Thyroid gland (tissue), 4 donors: ENCODE measurements around the gene BABAM1.

Experiments
- CTCF ChIP-seq, 6 experiments: fragments of 200-600 bp in 3 of 6; fragments of 450-650 bp in 3 of 6; sonication (generic) in 3 of 6; IDR thresholded peaks; one replicate each; pipeline ENCODE4 v1.5.1; 2016 to 2019; ENCODE audit warnings: antibody characterized with exemption in 6 of 6, mild to moderate bottlenecking in 2 of 6, inconsistent platforms in 1 of 6, moderate library complexity in 1 of 6
- POLR2A ChIP-seq, 2 donors: fragments of 450-650 bp; IDR thresholded peaks; one replicate each; pipeline ENCODE4 v1.6.1; 2017; ENCODE audit warnings: antibody characterized with exemption in 2 of 2, mild to moderate bottlenecking in 2 of 2, moderate library complexity in 1 of 2

GRCh38 chr19:17225053-17225452 is 42.2 kb upstream of the BABAM1 start:
- TF ChIP-seq CTCF (IDR thresholded peaks at IDR 0.05) = no peak
- TF ChIP-seq POLR2A (IDR thresholded peaks at IDR 0.05) = no peak
